ENCODE data around the gene IGF2BP2.
A peak's percentile ranks its signal among the peaks of the same experiment; 100 is the strongest.
"Not testable (repeated sequence)": the region's sequence is repeated elsewhere in the genome, so short reads cannot be mapped to it uniquely, and the experiment has no call there.

Gene IGF2BP2

GRCh38 chr3:185658504-185658912 is 166.3 kb downstream of the IGF2BP2 start:
- no peak for DNase-seq

- no peak for DNase-seq
Measured at GRCh38 chr3:185657691-185658503, 166.9 kb downstream of the IGF2BP2 start.

- no peak for DNase-seq
Measured at GRCh38 chr3:185657211-185657610, 167.6 kb downstream of the IGF2BP2 start.

GRCh38 chr3:185656321-185656840 is 168.5 kb downstream of the IGF2BP2 start:
- no peak for DNase-seq

- DNase-seq: no peak
Measured at GRCh38 chr3:185655426-185656320, 169.2 kb downstream of the IGF2BP2 start.

GRCh38 chr3:185654758-185655145 is 170.1 kb downstream of the IGF2BP2 start:
- DNase-seq: no peak

- DNase-seq: no peak
Measured at GRCh38 chr3:185653949-185654757, 170.7 kb downstream of the IGF2BP2 start.

GRCh38 chr3:185651971-185652370 is 172.9 kb downstream of the IGF2BP2 start:
- DNase-seq: no peak

GRCh38 chr3:185649414-185649813 is 175.4 kb downstream of the IGF2BP2 start:
- no peak for DNase-seq

GRCh38 chr3:185648396-185648795 is 176.4 kb downstream of the IGF2BP2 start:
- DNase-seq: no peak

- DNase-seq: no peak
Measured at GRCh38 chr3:185647880-185648210, 177.0 kb downstream of the IGF2BP2 start.

GRCh38 chr3:185647134-185647879 is 177.5 kb downstream of the IGF2BP2 start:
- no peak for DNase-seq

- peak; percentile 1 for DNase-seq
Measured at GRCh38 chr3:185646382-185647133, 178.3 kb downstream of the IGF2BP2 start.

GRCh38 chr3:185645596-185646381 is 179.1 kb downstream of the IGF2BP2 start:
- DNase-seq: peak; percentile 47

- not testable (repeated sequence) for DNase-seq
Measured at GRCh38 chr3:185645191-185645590, 179.7 kb downstream of the IGF2BP2 start.

- no peak for DNase-seq
Measured at GRCh38 chr3:185640308-185640707, 184.5 kb downstream of the IGF2BP2 start.

- no peak for DNase-seq
Measured at GRCh38 chr3:185639632-185640206, 185.1 kb downstream of the IGF2BP2 start.

GRCh38 chr3:185638651-185639050 is 186.2 kb downstream of the IGF2BP2 start:
- not testable (repeated sequence) for DNase-seq

- DNase-seq: no peak
Measured at GRCh38 chr3:185637388-185637787, 187.5 kb downstream of the IGF2BP2 start.

- DNase-seq: no peak
Measured at GRCh38 chr3:185632996-185633395, 191.8 kb downstream of the IGF2BP2 start.

Measured in DMS153 (cell line).